Tracheal epithelial cell (primary cell): Measurements from ENCODE around the gene RPS26. TPM values are rescaled to one million over a fixed set of nuclear protein-coding genes. Genes with fewer than 3 reads are reported as not detected.

Experiments used
- total RNA-seq: library from RNA; depleted of rRNA; stranded (reverse); fragments of >200 nt; gene quantifications from 2 replicates; pipeline ENCODE4 v1.2.1, GENCODE V29; 2014

Gene RPS26
- total RNA-seq: 233 and 674 TPM in 2 replicates

DNA sequence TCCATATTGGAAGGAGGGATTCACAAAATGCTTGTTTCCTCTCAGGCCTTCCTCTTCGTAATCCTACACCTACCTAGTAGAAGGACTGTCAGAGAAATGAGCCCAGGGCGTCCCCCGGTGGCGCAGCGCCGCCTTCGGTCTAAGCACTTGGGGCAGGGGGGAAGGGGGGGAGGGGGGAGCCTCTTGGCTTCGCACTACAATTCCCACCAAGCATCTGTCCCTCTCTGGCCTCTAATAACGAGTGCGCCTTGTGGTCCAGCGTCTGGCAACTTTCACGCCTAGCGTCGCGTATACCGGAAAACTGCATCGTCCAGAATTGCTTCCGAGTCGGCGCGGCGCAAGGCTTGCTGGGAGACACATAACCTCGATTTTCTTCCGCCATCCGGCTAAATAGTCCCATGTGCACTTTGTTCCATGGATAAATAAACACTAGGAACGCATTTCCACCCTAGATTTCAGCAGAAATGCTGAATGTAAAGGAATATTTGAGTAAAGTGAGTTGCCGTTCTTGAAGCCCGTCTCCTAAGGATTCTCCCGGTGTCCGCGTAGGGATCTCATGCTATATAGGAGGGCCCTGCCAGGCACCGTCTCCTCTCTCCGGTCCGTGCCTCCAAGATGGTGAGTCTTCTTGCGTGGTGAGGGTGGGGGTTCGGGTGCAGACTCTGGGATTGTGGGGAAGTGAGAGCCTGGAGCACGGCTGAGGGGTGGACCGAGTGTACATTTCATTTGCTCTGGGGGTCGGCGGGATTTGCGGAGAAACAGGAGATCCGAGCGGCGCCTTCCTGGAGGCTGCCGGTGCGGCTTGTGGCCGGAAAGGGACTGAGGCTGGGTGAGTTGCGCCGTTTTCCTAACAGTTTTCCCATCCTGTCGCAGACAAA is at the start of gene RPS26:
Gene RPS26, plus strand, starts transcription at position 367 of the 878 bp plus-strand sequence. Its CDS starts 249 bp downstream, at position 616.

DNA sequence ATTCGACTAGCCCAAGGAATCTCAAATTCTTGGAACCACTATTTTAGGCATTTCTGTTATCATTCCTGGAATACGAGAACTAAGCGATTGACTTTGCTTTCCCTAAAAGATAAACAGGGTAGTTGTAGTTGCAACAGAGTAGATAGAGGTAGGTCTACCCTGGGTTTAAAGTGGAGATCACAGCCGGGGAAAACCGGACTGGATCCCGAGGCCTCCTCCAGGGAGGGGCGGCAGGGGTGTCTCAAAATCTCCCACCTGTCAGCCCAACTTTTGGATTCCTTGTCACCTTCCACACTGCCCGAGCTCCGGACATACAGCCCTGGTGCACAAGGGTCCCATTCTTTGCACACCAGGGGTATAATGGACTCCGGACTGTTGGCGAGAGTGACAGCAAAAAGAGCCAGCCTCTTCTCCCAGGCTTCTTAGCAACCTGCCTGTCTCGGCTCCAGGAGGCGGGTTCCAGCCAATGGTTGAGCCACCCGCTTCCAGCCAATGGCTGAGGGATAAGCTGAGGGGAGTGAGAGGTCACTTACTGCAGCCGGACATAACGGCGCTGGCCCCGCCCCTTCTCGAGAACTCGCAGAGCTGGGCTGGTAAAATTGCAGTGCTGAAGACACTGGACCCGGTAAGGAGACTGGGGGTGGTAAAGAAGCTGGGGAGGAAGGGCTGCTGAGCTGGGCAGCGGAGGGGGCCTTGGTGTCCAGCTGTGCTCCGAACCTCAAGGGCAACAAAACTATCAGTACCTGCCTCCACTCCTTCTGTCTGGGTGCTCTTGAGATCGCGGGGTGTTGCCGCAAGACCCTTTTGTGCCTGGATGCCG is 44.8 kb upstream of the RPS26 start, which contains the start of gene SUOX:
Gene SUOX, plus strand, starts transcription at position 562 of the 820 bp plus-strand sequence. CDS start 4,946 bp downstream, outside the sequence.

DNA sequence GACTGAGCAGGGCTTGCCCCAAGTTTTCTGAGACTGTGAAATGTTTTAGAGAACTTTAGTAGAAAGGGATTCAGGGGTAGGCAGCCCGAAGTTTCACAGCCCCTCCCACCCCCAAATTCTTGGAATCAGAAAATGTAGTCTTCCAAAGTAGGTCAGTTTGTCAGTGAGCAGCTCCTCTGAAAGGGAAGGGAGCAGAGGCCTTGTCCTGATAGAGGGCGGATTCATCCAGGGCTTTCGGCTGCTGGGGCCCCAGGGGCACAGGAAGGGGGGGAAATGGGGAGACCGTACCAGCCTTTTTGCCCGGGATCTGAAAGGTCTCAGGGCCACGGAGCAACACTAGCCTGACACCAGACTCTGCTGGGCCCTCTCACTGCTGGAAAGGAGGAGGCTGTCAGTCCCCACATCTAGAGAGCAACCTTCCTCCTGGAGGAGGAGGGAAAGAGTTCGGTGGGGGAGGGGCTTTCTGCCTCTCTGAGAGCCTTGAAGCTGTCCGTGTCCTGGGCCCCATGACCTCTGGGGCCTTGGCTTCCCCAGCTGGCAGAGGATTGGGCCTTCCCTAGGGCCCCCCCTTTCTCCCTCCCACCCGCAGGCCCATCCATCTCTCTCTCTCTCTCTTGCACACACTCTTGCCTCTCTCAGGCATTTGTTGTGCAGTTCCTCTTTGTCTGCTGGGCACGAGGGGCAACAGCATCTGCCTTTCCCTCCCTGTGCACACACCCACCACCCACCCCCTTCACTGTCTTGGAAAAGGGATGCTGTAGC is 21.1 kb upstream of the RPS26 start, which contains the start of gene IKZF4:
Gene IKZF4, plus strand, starts transcription at position 621 of the 762 bp plus-strand sequence. CDS start 451 bp downstream, outside the sequence.

DNA sequence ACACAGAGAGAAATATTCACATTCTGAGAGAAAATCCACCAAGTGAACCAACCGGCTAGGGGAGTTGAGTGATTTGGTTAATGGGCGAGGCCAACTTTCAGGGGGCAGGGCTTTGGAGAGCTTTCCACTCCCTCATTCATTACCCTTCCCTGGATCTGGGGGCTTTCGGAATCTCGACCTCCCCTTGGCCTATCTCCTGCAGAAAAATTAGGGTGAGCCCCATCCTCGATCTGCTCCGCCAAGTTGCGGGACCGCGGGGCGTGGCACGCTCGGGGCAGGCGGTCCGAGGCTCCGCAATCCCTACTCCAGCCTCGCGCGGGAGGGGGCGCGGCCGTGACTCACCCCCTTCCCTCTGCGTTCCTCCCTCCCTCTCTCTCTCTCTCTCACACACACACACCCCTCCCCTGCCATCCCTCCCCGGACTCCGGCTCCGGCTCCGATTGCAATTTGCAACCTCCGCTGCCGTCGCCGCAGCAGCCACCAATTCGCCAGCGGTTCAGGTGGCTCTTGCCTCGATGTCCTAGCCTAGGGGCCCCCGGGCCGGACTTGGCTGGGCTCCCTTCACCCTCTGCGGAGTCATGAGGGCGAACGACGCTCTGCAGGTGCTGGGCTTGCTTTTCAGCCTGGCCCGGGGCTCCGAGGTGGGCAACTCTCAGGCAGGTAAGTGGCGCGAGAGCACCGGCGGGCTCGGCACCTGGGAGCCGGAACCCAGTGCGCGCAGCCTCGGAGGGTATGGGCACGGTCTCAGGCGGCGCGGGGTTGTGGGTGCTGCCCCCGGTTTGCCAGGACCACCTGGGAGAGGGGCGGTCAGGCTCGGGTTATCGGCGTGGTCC is 38.2 kb downstream of the RPS26 start, which contains the start of gene ERBB3:
Gene ERBB3, plus strand, starts transcription at position 443 of the 833 bp plus-strand sequence. Its CDS starts 136 bp downstream, at position 579.

Other genes with a start within 250 kb of the RPS26 start
- 64.2 and 75.2 TPM in 2 replicates for gene SARNP, start 224.2 kb upstream of the RPS26 start, total RNA-seq
- gene ORMDL2, start 223.9 kb upstream of the RPS26 start, total RNA-seq: 26.9 and 38.6 TPM in 2 replicates
- 36.2 and 41.2 TPM in 2 replicates for gene DNAJC14, start 212.3 kb upstream of the RPS26 start, total RNA-seq
- 0.24 TPM in 1 of 2 replicates, not detected in the other for gene MMP19, start 199.0 kb upstream of the RPS26 start, total RNA-seq
- 27.0 and 41.1 TPM in 2 replicates for gene PYM1, start 114.0 kb upstream of the RPS26 start, total RNA-seq
- 97.6 and 107 TPM in 2 replicates for gene DGKA, start 110.8 kb upstream of the RPS26 start, total RNA-seq
- 2.6 and 2.9 TPM in 2 replicates for gene PMEL, start 75.9 kb upstream of the RPS26 start, total RNA-seq
- gene CDK2, start 75.1 kb upstream of the RPS26 start, total RNA-seq: 9.4 and 26.5 TPM in 2 replicates
- gene RAB5B, start 67.8 kb upstream of the RPS26 start, total RNA-seq: 51.8 TPM in 2 replicates
- 5.1 and 5.8 TPM in 2 replicates for gene SUOX, start 44.6 kb upstream of the RPS26 start, total RNA-seq
- 0.24 TPM in 1 of 2 replicates, not detected in the other for gene IKZF4, start 20.9 kb upstream of the RPS26 start, total RNA-seq
- 22.9 and 29.6 TPM in 2 replicates for gene ERBB3, start 38.2 kb downstream of the RPS26 start, total RNA-seq
- gene PA2G4, start 62.6 kb downstream of the RPS26 start, total RNA-seq: 169 and 181 TPM in 2 replicates
- 2,930 and 4,402 TPM in 2 replicates for gene RPL41, start 74.7 kb downstream of the RPS26 start, total RNA-seq
- gene ZC3H10, start 76.3 kb downstream of the RPS26 start, total RNA-seq: 2.2 and 2.8 TPM in 2 replicates
- 241 and 358 TPM in 2 replicates for gene ESYT1, start 86.3 kb downstream of the RPS26 start, total RNA-seq
- gene MYL6B, start 110.7 kb downstream of the RPS26 start, total RNA-seq: 39.4 and 40.5 TPM in 2 replicates
- gene MYL6, start 116.4 kb downstream of the RPS26 start, total RNA-seq: 400 and 1,602 TPM in 2 replicates
- 17.4 and 18.1 TPM in 2 replicates for gene SMARCC2, start 147.6 kb downstream of the RPS26 start, total RNA-seq
- 117 and 128 TPM in 2 replicates for gene RNF41, start 180.0 kb downstream of the RPS26 start, total RNA-seq
- 21.7 and 34.5 TPM in 2 replicates for gene NABP2, start 182.4 kb downstream of the RPS26 start, total RNA-seq
- not detected in 2 replicates for gene SLC39A5, start 188.1 kb downstream of the RPS26 start, total RNA-seq
- gene ANKRD52, start 216.5 kb downstream of the RPS26 start, total RNA-seq: 15.3 and 20.7 TPM in 2 replicates
- 5.5 and 8.2 TPM in 2 replicates for gene COQ10A, start 225.0 kb downstream of the RPS26 start, total RNA-seq